HepG2 (cell line): ENCODE measurements around the gene RPL18. TPM values are rescaled to one million over a fixed set of nuclear protein-coding genes. Genes with fewer than 3 reads are reported as not detected.

Experiments used
- ATAC-seq: fragments of 200-7000 bp; cut with Tn5 transposase; 3 replicates; pipeline ENCODE4 v1.9.1; 2020; ENCODE audit warnings: mild to moderate bottlenecking, moderate library complexity
- BruUV-seq: library from RNA; stranded (reverse); fragments of 400-500 nt; replicated peaks from 2 replicates; lab custom pipeline; 2021; lab: Mats Ljungman, UMichigan
- CTCF ChIA-PET: fragments of 300-600 bp; formaldehyde crosslinking; extraction: SDS; loops from one replicate; lab custom pipeline; 2021; ENCODE audit warnings: low total read pairs, inconsistent platforms, low intra/inter-chr PET ratio; lab: Yijun Ruan, JAX
- POLR2A ChIA-PET: fragments of 350-600 bp; sonication (Branson Sonifier 250); formaldehyde crosslinking; loops from one replicate; lab custom pipeline; 2020; ENCODE audit warnings: antibody characterized with exemption, inconsistent platforms; lab: Yijun Ruan, JAX
- DNase-seq: peaks from one replicate; pipeline ENCODE4 v3.0.0-alpha.2; 2015; ENCODE audit warnings: low spot score
- FAIRE-seq: peaks from 3 replicates; lab custom pipeline; 2011; peaks lifted over from hg19 to GRCh38; lab: Jason Lieb, UNC
- H2AFZ ChIP-seq: one replicate; pipeline ENCODE4 v1.6.1; 2011; ENCODE audit warnings: low read length, inconsistent platforms
- H3K27ac ChIP-seq: fragments of 300-600 bp; 3 replicates; pipeline ENCODE4 v1.8.0; 2011; ENCODE audit warnings: mixed run types, mild to moderate bottlenecking, mixed read lengths, low read length, inconsistent platforms; ENCODE audit not compliant: insufficient read depth; ENCODE audit errors: extremely low read length
- H3K27me3 ChIP-seq, 2 experiments: fragments of 200-600 bp in 1 of 2; 2 replicates in 1 of 2; 3 replicates in 1 of 2; pipeline versions ENCODE4 v1.6.0 to v1.8.0; 2011; ENCODE audit warnings: low read length in 2 of 2, mild to moderate bottlenecking in 2 of 2, moderate library complexity in 2 of 2, inconsistent platforms in 1 of 2; ENCODE audit not compliant: insufficient read depth in 2 of 2, control insufficient read depth in 1 of 2
- H3K36me3 ChIP-seq, 2 experiments: fragments of 200-600 bp in 1 of 2; replicated peaks in 1 of 2; 2 replicates in 1 of 2; 3 replicates in 1 of 2; pipeline versions ENCODE4 v1.5.1 to v1.8.0; 2011; ENCODE audit warnings: low read length in 2 of 2, inconsistent platforms in 1 of 2; ENCODE audit not compliant: insufficient read depth in 2 of 2, control insufficient read depth in 1 of 2
- H3K4me1 ChIP-seq: 2 replicates; pipeline ENCODE4 v1.5.1; 2012; ENCODE audit warnings: low read length, inconsistent platforms; ENCODE audit not compliant: insufficient read depth
- H3K4me2 ChIP-seq: 2 replicates; pipeline ENCODE4 v1.6.0; 2011; ENCODE audit warnings: low read depth, low read length, inconsistent platforms
- H3K4me3 ChIP-seq, 3 experiments: fragments of 200-600 bp in 1 of 3; sonication (generic), shearing (Covaris generic) in 1 of 3; replicated peaks in 1 of 3; 2 replicates each; pipeline ENCODE4 v1.5.1; 2011 to 2016; ENCODE audit warnings: low read length in 3 of 3, inconsistent platforms in 2 of 3, low read depth in 2 of 3, mild to moderate bottlenecking in 2 of 3, control low read depth in 1 of 3, mixed read lengths in 1 of 3; ENCODE audit not compliant: insufficient read depth in 1 of 3
- H3K79me2 ChIP-seq: one replicate; pipeline ENCODE4 v1.6.1; 2011; ENCODE audit warnings: low read length, inconsistent platforms; ENCODE audit not compliant: insufficient read depth
- H3K9ac ChIP-seq: 2 replicates; pipeline ENCODE4 v1.6.0; 2011; ENCODE audit warnings: mild to moderate bottlenecking, low read depth, low read length, inconsistent platforms; ENCODE audit not compliant: insufficient read depth
- H3K9me3 ChIP-seq: 2 replicates; pipeline ENCODE4 v1.5.1; 2012; ENCODE audit warnings: mild to moderate bottlenecking, low read length
- H4K20me1 ChIP-seq: 2 replicates; pipeline ENCODE4 v1.6.0; 2011; ENCODE audit warnings: inconsistent platforms, mild to moderate bottlenecking, low read length, moderate library complexity; ENCODE audit not compliant: insufficient read depth
- FOXK1 ChIP-seq: sonication (generic); formaldehyde crosslinking; IDR thresholded peaks from 2 replicates; pipeline ENCODE4 v1.4.0; 2020; ENCODE audit warnings: low read depth, missing genetic modification reagents, borderline replicate concordance
- IKZF1 ChIP-seq: fragments of 450-650 bp; IDR thresholded peaks from 2 replicates; pipeline ENCODE4 v1.7.1; 2016
- LBX2 ChIP-seq: sonication (generic); formaldehyde crosslinking; IDR thresholded peaks from 2 replicates; pipeline ENCODE4 v1.5.0; 2020; ENCODE audit warnings: missing genetic modification reagents, mild to moderate bottlenecking, borderline replicate concordance
- MAFK ChIP-seq, 2 experiments: IDR thresholded peaks in 1 of 2; conservative IDR thresholded peaks in 1 of 2; 2 replicates each; pipeline ENCODE4 v1.6.1; 2011; ENCODE audit warnings: improper control_type of control experiment in 2 of 2, low read length in 2 of 2
- NAIF1 ChIP-seq: sonication (generic); formaldehyde crosslinking; IDR thresholded peaks from 2 replicates; pipeline ENCODE4 v1.5.0; 2020; ENCODE audit warnings: mild to moderate bottlenecking, missing genetic modification reagents, borderline replicate concordance
- PCBP1 ChIP-seq: fragments of 200-400 bp; formaldehyde crosslinking; IDR thresholded peaks from 2 replicates; pipeline ENCODE4 v1.6.1; 2017; ENCODE audit warnings: mild to moderate bottlenecking, low read depth, low read length, borderline replicate concordance
- PCBP2 ChIP-seq: fragments of 200-400 bp; formaldehyde crosslinking; optimal IDR thresholded peaks from 2 replicates; pipeline ENCODE3; 2018; ENCODE audit warnings: low read length, low read depth; ENCODE audit not compliant: poor library complexity, severe bottlenecking
- POLR2A ChIP-seq, 2 experiments: IDR thresholded peaks; 2 replicates each; pipeline ENCODE4 v1.6.1; 2011; ENCODE audit warnings: low read depth in 2 of 2, low read length in 2 of 2, mild to moderate bottlenecking in 1 of 2, moderate library complexity in 1 of 2; ENCODE audit not compliant: insufficient read depth in 1 of 2
- PREB ChIP-seq: sonication (generic); formaldehyde crosslinking; IDR thresholded peaks from 2 replicates; pipeline ENCODE4 v1.4.0; 2020; ENCODE audit warnings: missing genetic modification reagents
- RXRA ChIP-seq: sonication (generic); formaldehyde crosslinking; IDR thresholded peaks from 2 replicates; pipeline ENCODE4 v1.5.1; 2020; ENCODE audit warnings: missing genetic modification reagents
- SUZ12 ChIP-seq: fragments of 150-350 bp; IDR thresholded peaks from 2 replicates; pipeline ENCODE4 v1.6.1; 2014; ENCODE audit warnings: low read depth, low read length
- ZNF121 ChIP-seq: sonication (generic); formaldehyde crosslinking; IDR thresholded peaks from 2 replicates; pipeline ENCODE4 v1.5.0; 2020; ENCODE audit warnings: mild to moderate bottlenecking, missing genetic modification reagents
- ZNF276 ChIP-seq: sonication (generic); formaldehyde crosslinking; IDR thresholded peaks from 2 replicates; pipeline ENCODE4 v1.4.0; 2020; ENCODE audit warnings: mild to moderate bottlenecking, low read depth, missing genetic modification reagents
- WGBS: methylation state at CpG from one replicate; pipeline ENCODE4 v1.1.6; 2017; ENCODE audit warnings: low lambda C conversion rate; 5-methylcytosine and 5-hydroxymethylcytosine counted together
- in situ Hi-C: cut with HindIII; loops from 2 replicates; pipeline ENCODE4 v1.10.0; 2017; ENCODE audit warnings: low pct_unique_long_range_greater_than_20kb; ENCODE audit not compliant: extremely low pct_ligation_motif_present
- intact Hi-C: fragments of 100-400 bp; cut with micrococcal nuclease; formaldehyde crosslinking; loops from one replicate; pipeline ENCODE4 v1.10.0; 2022; ENCODE audit not compliant: unreplicated experiment
- polyA plus RNA-seq, 8 experiments: library from polyadenylated mRNA; depleted of rRNA in 3 of 8; stranded (reverse) in 7 of 8; unstranded in 1 of 8; fragments of >200 nt; fragmentation: Illumina TruSeq in 4 of 8; extraction: Trizol in 4 of 8; gene quantifications; 2 replicates each; pipeline versions ENCODE4 v1.2.1 to v1.2.3, GENCODE V29; 2011 to 2016; ENCODE audit warnings: low read depth in 4 of 8, missing spikeins in 1 of 8, mixed read lengths in 1 of 8; ENCODE audit not compliant: insufficient read depth in 1 of 8
- total RNA-seq, 5 experiments: library from RNA; depleted of rRNA; stranded (reverse); fragments of >200 nt; fragmentation: Illumina TruSeq; extraction: Trizol; gene quantifications; 2 replicates each; pipeline ENCODE4 v1.2.3, GENCODE V29; 2016; ENCODE audit warnings: low read depth in 1 of 5
- TF ChIP-seq, protein P1 (sequence below): sonication (generic); formaldehyde crosslinking; conservative IDR thresholded peaks from 2 replicates; pipeline ENCODE4 v1.8.1; 2023; ENCODE audit warnings: missing genetic modification reagents
- TF ChIP-seq, protein P2 (sequence below): conservative IDR thresholded peaks from 2 replicates; pipeline ENCODE4 v1.6.1; 2018; ENCODE audit warnings: missing genetic modification reagents

Gene RPL18
- total and polyA plus RNA-seq, 2 of the 13 experiments (the other 11 are each of a cell fraction or from before 2014, with no cell fraction given), result 1,485 to 1,639 TPM

- FAIRE-seq, result no peak
- Histone ChIP-seq H2AFZ (no peak overlapping the region), H4K20me1 (peaks cover 38% of the 10 kb centered on the region), H3K36me3 (peaks cover 15 to 28% of the 10 kb centered on the region in 2 experiments), H3K4me2 (no peak overlapping the region), H3K4me3 (no peak overlapping the region), H3K9ac (no peak overlapping the region), H3K4me1 (peaks cover 44% of the 10 kb centered on the region), H3K79me2 (peaks cover 33% of the 10 kb centered on the region), H3K27ac (no peak overlapping the region), H3K27me3 (no peaks in the 10 kb centered on the region; a peak in 1 of 5 replicates), H3K9me3 (no peaks in the 10 kb centered on the region)
- CTCF ChIA-PET, result no interaction called here
- BruUV-seq, result no TSS peak
- 94% methylated on average over 13 of the region's 19 CpGs for WGBS
- in situ Hi-C loops (no loop called here), intact Hi-C loops (no loop called here)
- no peak for DNase-seq
- POLR2A ChIA-PET, result interaction anchor here (1.2 to 1.3 kb wide), 2 partner anchors 9 to 16 kb away, joined by 3 read pairs; no protein-coding TSS in a partner anchor
- no peak for ATAC-seq
- no peak for TF ChIP-seq NAIF1 (CRISPR knock-in tag)
- TF ChIP-seq RXRA (CRISPR knock-in tag), result no peak
- TF ChIP-seq PREB (CRISPR knock-in tag), result no peak
- TF ChIP-seq MAFK (conservative IDR thresholded peaks at IDR 0.05 in 1 of 2, IDR thresholded peaks at IDR 0.05 in 1 of 2; ENCODE audit: low read length in 2 of 2), result peak; percentile 41 to 65; a peak in 3 of 4 replicates
- TF ChIP-seq LBX2 (CRISPR knock-in tag), result no peak
- no peak for TF ChIP-seq ZNF276 (CRISPR knock-in tag)
- TF ChIP-seq PCBP1, result no peak
- no peak for TF ChIP-seq SUZ12
- no peak for TF ChIP-seq IKZF1
- TF ChIP-seq, protein P1, sequence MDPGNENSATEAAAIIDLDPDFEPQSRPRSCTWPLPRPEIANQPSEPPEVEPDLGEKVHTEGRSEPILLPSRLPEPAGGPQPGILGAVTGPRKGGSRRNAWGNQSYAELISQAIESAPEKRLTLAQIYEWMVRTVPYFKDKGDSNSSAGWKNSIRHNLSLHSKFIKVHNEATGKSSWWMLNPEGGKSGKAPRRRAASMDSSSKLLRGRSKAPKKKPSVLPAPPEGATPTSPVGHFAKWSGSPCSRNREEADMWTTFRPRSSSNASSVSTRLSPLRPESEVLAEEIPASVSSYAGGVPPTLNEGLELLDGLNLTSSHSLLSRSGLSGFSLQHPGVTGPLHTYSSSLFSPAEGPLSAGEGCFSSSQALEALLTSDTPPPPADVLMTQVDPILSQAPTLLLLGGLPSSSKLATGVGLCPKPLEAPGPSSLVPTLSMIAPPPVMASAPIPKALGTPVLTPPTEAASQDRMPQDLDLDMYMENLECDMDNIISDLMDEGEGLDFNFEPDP, result no peak
- TF ChIP-seq ZNF121 (CRISPR knock-in tag), result no peak
- no peak for TF ChIP-seq FOXK1 (CRISPR knock-in tag)
- TF ChIP-seq POLR2A (IDR thresholded peaks at IDR 0.05; ENCODE audit: insufficient read depth in 1 of 2, low read depth in 2 of 2, low read length in 2 of 2), result 0 out of 4 replicates have a peak, but pooled peaks of 1 of the 2 experiments have one; percentile 12
- TF ChIP-seq PCBP2, result no peak
- TF ChIP-seq, protein P2, sequence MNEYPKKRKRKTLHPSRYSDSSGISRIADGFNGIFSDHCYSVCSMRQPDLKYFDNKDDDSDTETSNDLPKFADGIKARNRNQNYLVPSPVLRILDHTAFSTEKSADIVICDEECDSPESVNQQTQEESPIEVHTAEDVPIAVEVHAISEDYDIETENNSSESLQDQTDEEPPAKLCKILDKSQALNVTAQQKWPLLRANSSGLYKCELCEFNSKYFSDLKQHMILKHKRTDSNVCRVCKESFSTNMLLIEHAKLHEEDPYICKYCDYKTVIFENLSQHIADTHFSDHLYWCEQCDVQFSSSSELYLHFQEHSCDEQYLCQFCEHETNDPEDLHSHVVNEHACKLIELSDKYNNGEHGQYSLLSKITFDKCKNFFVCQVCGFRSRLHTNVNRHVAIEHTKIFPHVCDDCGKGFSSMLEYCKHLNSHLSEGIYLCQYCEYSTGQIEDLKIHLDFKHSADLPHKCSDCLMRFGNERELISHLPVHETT (CRISPR knock-in tag), result no peak
Measured at GRCh38 chr19:48615231-48616040, 3.5 kb downstream of the RPL18 start.
